ENCODE results near the gene CD38.
"Not testable (repeated sequence)": the region's sequence is repeated elsewhere in the genome, so short reads cannot be mapped to it uniquely, and the experiment has no call there.

CD38 gene

DNA sequence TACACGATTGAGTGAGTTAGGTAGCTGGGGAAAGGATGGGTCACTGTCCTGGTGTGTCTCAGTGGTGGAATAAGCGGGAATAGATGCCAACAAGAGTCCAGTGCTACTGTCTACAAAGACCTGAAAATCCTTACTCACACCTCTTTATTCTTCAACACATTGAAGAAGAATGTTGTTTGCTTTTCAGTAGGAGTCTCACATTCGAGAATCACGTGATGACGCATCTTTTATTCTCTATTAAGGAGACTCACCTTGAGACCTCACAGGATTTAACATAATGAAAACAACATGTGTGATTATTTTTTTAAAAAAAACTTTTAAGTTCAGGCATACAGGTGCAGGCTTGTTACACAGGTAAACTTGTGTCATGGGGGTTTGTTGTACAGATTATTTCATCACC, 75.2 kb downstream of the CD38 start:
- CTCF ChIA-PET: no interaction called here
- POLR2A ChIA-PET (ENCODE audit: low non-redundant PET): no interaction called here
- no peak for DNase-seq (ENCODE audit: low spot score)
- H3K27ac ChIP-seq: no peak overlapping the region
- TF ChIP-seq, protein P1, sequence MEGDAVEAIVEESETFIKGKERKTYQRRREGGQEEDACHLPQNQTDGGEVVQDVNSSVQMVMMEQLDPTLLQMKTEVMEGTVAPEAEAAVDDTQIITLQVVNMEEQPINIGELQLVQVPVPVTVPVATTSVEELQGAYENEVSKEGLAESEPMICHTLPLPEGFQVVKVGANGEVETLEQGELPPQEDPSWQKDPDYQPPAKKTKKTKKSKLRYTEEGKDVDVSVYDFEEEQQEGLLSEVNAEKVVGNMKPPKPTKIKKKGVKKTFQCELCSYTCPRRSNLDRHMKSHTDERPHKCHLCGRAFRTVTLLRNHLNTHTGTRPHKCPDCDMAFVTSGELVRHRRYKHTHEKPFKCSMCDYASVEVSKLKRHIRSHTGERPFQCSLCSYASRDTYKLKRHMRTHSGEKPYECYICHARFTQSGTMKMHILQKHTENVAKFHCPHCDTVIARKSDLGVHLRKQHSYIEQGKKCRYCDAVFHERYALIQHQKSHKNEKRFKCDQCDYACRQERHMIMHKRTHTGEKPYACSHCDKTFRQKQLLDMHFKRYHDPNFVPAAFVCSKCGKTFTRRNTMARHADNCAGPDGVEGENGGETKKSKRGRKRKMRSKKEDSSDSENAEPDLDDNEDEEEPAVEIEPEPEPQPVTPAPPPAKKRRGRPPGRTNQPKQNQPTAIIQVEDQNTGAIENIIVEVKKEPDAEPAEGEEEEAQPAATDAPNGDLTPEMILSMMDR (conservative IDR thresholded peaks at IDR 0.05; ENCODE audit: low read depth): no peak

DNA sequence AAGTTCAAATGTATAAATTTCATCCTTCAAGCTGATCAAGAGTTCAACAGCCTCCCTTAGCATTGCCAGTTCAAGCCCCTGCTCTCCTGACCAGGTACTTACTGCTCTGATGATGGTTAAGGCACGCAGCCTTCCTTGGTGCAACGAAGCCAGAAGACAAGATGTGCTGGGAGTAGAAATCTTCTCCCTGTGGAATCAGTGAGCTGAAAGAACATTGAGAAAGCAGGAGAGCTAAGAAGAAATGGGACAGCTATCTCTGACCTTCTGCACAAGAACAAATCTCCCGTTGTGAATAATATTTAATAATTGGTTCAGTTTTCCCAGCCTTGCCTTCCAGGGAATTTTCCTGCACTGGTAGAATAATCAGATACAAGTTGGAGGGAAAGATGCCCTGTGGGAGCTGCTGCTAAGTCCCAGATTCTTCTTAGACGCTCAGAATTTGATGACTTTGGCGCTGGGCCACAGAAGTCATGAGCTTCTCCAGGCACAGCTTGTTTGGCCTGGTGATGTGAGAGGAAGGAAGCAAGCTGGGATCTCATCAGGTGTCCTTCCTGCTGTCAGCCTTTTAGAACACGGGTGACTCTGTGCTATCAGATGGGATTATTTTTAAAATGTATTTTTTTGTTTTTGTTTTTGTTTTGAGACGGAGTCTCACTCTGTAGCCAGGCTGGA, 77.8 kb downstream of the CD38 start:
- ChIA-PET CTCF (interaction anchor here (0.6 to 1.0 kb wide), 2 partner anchors 15 to 50 kb away, joined by 3 to 7 read pairs; no protein-coding TSS in a partner anchor), POLR2A (ENCODE audit: low non-redundant PET) (no interaction called here)
- no peak overlapping the region for H3K27ac ChIP-seq
- DNase-seq (ENCODE audit: low spot score): no peak
- TF ChIP-seq, protein P1 (conservative IDR thresholded peaks at IDR 0.05; ENCODE audit: low read depth): no peak

DNA sequence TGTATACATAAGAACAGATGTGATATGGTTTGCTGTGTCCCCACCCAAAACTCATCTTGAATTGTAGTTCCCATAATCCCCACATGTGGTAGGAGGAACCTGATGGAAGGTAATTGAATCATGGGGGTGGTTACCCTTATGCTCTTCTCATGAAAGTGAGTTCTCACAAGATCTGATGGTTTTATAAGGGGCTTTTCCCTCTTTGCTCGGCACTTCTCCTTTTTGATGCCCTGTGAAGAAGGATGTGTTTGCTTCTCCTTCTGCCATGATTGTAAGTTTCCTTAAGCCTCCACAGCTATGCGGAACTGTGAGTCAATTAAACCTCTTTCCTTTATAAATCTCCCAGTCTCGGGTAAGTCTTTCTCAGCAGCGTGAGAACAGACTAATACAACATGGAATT, 83.1 kb downstream of the CD38 start:
- H3K27ac ChIP-seq; DNase-seq (ENCODE audit: low spot score); POLR2A ChIA-PET (ENCODE audit: low non-redundant PET); CTCF ChIA-PET: not testable (repeated sequence)

DNA sequence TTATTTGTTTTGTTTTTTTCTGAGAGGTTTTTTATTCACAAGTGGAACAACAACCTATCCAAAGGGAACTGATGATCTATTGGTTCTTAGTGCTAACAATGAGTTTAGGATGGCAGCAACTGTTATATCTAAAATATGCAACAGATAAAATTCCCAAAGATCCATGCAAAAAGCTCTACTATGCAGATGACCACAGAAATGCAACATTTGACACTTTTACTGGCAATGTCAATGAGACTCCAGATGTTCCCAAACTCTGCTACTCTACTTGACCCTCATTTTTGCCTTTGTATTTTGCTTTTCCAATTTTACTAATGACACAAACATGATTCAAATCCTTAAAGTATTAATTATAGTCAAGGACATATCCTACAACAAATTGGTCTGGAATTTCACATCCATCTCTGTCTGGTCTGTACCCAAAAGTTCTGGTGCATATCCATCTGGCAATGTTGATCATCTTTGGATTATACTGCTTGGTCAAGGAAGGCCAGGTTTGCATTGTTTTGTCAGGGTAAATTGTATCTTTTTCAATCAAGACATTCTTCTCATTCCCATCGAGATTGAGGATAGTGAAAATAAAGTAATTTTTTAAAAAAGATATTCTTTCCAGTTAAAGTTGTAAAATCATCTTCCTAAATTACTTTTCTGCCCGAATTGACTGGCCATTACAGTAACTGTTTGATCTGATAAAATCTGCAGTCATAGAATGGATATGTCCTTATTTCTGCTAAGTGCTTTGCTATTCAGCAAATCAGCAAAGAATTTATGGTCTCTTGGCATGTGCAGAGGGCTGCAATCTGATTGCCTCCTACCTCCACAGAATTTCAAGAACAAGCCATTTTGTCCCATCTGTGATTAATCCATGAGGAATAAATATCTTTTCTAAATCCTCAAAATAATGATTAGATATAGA, 86.8 kb downstream of the CD38 start:
- ChIA-PET CTCF (no interaction called here), POLR2A (ENCODE audit: low non-redundant PET) (no interaction called here)
- TF ChIP-seq, protein P1 (conservative IDR thresholded peaks at IDR 0.05; ENCODE audit: low read depth): no peak
- no peak overlapping the region for H3K27ac ChIP-seq
- no peak for DNase-seq (ENCODE audit: low spot score)

DNA sequence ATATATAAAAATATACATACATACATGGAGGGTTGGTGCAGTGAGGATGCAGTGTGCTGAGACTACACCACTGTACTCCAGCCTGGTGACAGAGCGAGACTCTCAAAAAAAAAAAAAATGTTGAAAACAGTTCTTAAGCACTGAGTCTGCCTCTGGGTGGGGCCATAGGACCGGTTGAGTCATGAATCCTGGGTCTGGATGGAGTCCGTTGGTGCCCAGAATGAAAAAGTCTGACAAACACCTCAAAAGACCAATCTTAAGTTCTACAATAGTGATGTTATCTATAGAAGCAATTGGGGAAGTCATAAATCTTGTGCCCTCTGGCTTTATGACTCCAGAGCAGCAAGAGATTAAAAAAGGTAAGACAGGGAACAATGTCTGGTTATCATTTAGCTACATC, 90.0 kb downstream of the CD38 start:
- DNase-seq (ENCODE audit: low spot score): no peak
- TF ChIP-seq, protein P1 (conservative IDR thresholded peaks at IDR 0.05; ENCODE audit: low read depth): no peak
- H3K27ac ChIP-seq: no peak overlapping the region
- ChIA-PET CTCF (no interaction called here), POLR2A (ENCODE audit: low non-redundant PET) (no interaction called here)

DNA sequence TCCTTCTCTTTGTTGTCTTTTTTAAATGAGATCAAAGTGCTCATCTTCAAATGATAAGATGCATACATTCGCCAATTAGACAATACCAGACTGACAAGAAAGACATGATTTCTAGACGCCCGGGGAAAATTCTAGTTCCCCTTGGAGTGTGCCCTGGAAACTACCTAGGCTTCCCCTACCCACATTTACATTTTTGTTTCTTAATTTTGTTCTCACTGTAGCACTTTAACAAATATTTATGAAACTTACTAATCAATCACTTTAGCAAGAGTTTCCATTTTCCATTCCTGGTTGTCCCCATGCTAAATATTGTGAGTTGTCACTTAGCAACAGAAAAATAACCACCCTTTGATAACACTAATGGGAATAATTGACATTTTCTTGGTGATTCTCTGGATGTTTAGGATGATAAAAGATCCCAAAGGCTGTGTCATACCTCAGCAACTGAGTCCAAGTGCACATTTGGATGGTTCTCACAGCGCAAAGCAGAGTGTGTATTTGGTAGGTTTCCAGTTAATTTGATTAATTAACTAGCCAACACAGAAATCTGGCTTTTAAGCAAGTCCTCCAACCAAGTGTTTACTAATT, 90.8 kb downstream of the CD38 start:
- no peak overlapping the region for H3K27ac ChIP-seq
- ChIA-PET POLR2A (ENCODE audit: low non-redundant PET) (no interaction called here), CTCF (no interaction called here)
- DNase-seq (ENCODE audit: low spot score): no peak
- TF ChIP-seq, protein P1 (conservative IDR thresholded peaks at IDR 0.05; ENCODE audit: low read depth): no peak
